Mucosa of gallbladder (tissue), 1 donor: ENCODE results near the gene ICE2. TPM values are rescaled to one million over a fixed set of nuclear protein-coding genes. Genes with fewer than 3 reads are reported as not detected.

ENCODE experiments used
- DNase-seq: peaks from one replicate; pipeline ENCODE4 v3.0.0-alpha.2; 2020; ENCODE audit warnings: low spot score
- total RNA-seq: library from RNA; stranded (reverse); gene quantifications from one replicate; pipeline ENCODE4 v1.2.1, GENCODE V29; 2021
- donor health status: DM: no; HTN: no; CAD: no.

Gene ICE2
- 47.7 TPM for total RNA-seq

- DNase-seq, result peak; percentile 97
These were observed at the start of gene ICE2 for GRCh38 chr15:60478566-60479360. ICE2 (minus strand) TSS chr15:60479142; CDS start chr15:60477977, 1,165 bp downstream.

GRCh38 chr15:60528530-60528929, 49.6 kb upstream of the ICE2 start:
- DNase-seq, result no peak

- DNase-seq, result no peak
These were observed 48.5 kb upstream of the ICE2 start for GRCh38 chr15:60527456-60527855.

GRCh38 chr15:60526127-60526616, 47.2 kb upstream of the ICE2 start:
- DNase-seq, result no peak

- no peak for DNase-seq
These were observed 46.5 kb upstream of the ICE2 start for GRCh38 chr15:60525341-60526039.

- no peak for DNase-seq
These were observed 44.1 kb upstream of the ICE2 start for GRCh38 chr15:60523056-60523455.

- DNase-seq, result peak; percentile 77
These were observed 42.0 kb upstream of the ICE2 start for GRCh38 chr15:60520825-60521368.

GRCh38 chr15:60520013-60520824, 41.3 kb upstream of the ICE2 start:
- no peak for DNase-seq

GRCh38 chr15:60519218-60519617, 40.3 kb upstream of the ICE2 start:
- no peak for DNase-seq

- DNase-seq, result no peak
These were observed 39.6 kb upstream of the ICE2 start for GRCh38 chr15:60518511-60518910.

GRCh38 chr15:60514261-60514881, 35.4 kb upstream of the ICE2 start:
- DNase-seq, result no peak

- DNase-seq, result no peak
These were observed 34.7 kb upstream of the ICE2 start for GRCh38 chr15:60513676-60514075.

- no peak for DNase-seq
These were observed 34.0 kb upstream of the ICE2 start for GRCh38 chr15:60512937-60513336.

GRCh38 chr15:60511351-60512031, 32.5 kb upstream of the ICE2 start:
- DNase-seq, result no peak

GRCh38 chr15:60510006-60510405, 31.1 kb upstream of the ICE2 start:
- DNase-seq, result no peak

GRCh38 chr15:60509470-60509869, 30.5 kb upstream of the ICE2 start:
- DNase-seq, result no peak

- no peak for DNase-seq
These were observed 29.5 kb upstream of the ICE2 start for GRCh38 chr15:60508442-60508841.

- peak; percentile 57 for DNase-seq
These were observed 28.9 kb upstream of the ICE2 start for GRCh38 chr15:60507596-60508424.

- DNase-seq, result no peak
These were observed 17.9 kb upstream of the ICE2 start for GRCh38 chr15:60496853-60497252.

- DNase-seq, result no peak
These were observed 15.2 kb upstream of the ICE2 start for GRCh38 chr15:60494108-60494507.
